ENCODE data around the gene KRT34.

DNA sequence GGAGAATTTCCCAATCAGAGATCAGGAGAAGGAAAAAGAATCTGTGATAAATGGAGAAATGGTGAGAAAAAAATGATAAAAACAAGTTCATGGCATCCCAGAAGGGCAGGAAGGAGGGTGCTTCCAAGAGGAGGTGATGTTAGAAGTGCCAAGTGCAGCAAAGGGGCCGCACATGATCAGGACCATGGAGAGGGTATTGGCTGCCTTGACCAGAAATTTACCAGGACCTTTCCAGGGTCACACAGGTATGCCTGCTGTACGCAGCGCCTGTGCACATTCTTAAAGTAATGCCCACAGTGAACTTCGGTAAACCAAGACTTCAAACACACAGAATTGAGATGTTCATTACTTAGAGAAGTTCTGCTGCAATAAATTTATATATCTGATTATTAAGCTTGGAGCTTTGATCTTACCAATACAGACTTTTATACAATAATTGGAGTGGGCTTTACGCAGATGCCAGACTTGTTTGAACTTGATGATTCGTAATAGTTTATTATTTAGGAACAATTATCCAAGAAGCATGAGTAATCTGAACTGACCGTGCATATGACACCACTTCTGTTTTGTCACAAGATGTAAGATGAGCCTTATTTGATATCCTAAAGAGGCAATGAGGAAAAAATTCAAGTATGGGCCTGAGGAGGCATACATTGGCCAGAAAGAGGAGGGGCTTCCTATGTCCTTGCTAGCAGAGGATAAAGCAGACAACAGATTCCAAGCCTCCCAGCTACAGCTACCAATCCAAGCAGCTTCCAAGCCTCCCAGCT lies 29.3 kb downstream of the KRT34 start:
- TF ChIP-seq CTCF (IDR thresholded peaks at IDR 0.05 in 4 of 5, conservative IDR thresholded peaks at IDR 0.05 in 1 of 5) (no peak), POLR2A (IDR thresholded peaks at IDR 0.05) (no peak)
